ENCODE measurements around the gene VAC14. TPM values are rescaled to one million over a fixed set of nuclear protein-coding genes. Genes with fewer than 3 reads are reported as not detected.

The VAC14 gene
- polyA plus RNA-seq, 3 donors, result 20.7 to 49.4 (median 31.1) TPM

DNA sequence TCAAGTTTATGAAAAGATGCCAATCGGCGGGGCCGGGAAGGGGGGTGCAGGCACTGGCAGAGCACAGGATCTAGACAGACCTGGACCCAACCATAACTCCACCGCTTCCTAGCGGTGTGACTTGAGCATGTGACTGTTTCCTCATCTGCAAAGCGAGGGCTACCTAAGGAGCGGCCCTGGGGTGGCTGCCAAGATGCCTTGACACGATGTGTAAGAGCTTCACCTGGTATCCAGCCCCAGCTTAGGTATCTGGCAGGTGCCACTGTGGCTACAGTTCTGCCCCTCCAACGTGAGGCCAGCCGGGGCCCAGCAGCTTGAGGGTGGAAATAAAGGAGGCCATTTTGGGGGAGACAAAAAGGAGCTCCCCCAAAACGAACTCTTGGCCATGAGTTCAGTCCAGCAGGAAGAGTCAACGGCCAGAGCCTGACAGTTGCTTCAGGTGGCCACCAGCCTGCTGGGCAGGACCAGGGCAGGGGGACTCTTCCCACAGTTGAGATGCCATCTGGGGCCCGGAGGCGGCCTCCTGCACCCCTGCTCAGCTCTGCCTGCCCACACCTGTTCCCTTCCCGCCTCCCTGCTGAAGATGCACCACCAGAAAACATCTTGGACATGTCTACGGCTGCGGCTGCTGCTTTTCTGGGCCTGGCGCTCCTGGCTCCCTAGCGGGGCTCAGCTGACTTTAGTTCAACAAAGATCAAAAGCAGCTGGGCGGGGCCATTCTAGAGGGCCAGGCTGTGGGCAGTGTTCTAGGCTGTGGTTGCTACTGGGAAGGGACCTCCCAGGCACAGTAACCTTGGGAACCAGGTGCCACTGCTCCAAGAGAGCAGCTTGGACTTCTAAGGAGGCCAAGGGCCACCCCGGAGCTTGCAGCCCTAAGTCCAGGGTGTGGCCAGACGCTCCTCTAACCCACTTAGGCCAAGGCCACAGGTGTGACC, 111.7 kb downstream of the VAC14 start:
- H3K9me3 Mint-ChIP-seq, result peaks cover 0 to 4% (median 2%) of the 10 kb centered on the region in 7 donors
- TF ChIP-seq, protein P1, sequence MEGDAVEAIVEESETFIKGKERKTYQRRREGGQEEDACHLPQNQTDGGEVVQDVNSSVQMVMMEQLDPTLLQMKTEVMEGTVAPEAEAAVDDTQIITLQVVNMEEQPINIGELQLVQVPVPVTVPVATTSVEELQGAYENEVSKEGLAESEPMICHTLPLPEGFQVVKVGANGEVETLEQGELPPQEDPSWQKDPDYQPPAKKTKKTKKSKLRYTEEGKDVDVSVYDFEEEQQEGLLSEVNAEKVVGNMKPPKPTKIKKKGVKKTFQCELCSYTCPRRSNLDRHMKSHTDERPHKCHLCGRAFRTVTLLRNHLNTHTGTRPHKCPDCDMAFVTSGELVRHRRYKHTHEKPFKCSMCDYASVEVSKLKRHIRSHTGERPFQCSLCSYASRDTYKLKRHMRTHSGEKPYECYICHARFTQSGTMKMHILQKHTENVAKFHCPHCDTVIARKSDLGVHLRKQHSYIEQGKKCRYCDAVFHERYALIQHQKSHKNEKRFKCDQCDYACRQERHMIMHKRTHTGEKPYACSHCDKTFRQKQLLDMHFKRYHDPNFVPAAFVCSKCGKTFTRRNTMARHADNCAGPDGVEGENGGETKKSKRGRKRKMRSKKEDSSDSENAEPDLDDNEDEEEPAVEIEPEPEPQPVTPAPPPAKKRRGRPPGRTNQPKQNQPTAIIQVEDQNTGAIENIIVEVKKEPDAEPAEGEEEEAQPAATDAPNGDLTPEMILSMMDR (IDR thresholded peaks at IDR 0.05), result no peak
- H3K79me2 ChIP-seq (ENCODE audit: insufficient read depth, low read length), result no peaks in the 10 kb centered on the region
- peaks cover 15 to 44% of the 10 kb centered on the region in 2 donors for H3K36me3 Mint-ChIP-seq
- H3K27me3 ChIP-seq (ENCODE audit: control insufficient read depth in 2 of 2, insufficient read depth in 2 of 2, low read length in 2 of 2), result peaks cover 4 to 20% of the 10 kb centered on the region in 2 donors
- H3K9me3 ChIP-seq (replicated peaks in 1 of 2; ENCODE audit: control insufficient read depth in 1 of 2, insufficient read depth in 1 of 2, low read length in 2 of 2), result no peaks in the 10 kb centered on the region
- DNase-seq, result no peak
- no peak overlapping the region for H3K27ac ChIP-seq (ENCODE audit: low read depth in 1 of 2, low read length in 2 of 2)
- H3K36me3 ChIP-seq (replicated peaks in 1 of 2; ENCODE audit: control insufficient read depth in 1 of 2, insufficient read depth in 2 of 2, low read length in 2 of 2), result peaks cover 8 to 38% of the 10 kb centered on the region in 2 donors
- H3K27ac Mint-ChIP-seq, result no peak overlapping the region
- peaks cover 8% of the 10 kb centered on the region for H3K4me1 Mint-ChIP-seq
- H3K4me3 ChIP-seq (replicated peaks in 1 of 3; ENCODE audit: low read depth in 2 of 3, low read length in 3 of 3), result no peak overlapping the region
- H3K4me2 ChIP-seq (replicated peaks; ENCODE audit: extremely low read depth, low read length, poor library complexity, severe bottlenecking), result no peak overlapping the region
- peaks cover 10% of the 10 kb centered on the region for H4K20me1 ChIP-seq (ENCODE audit: insufficient read depth, low read length)
- H2AFZ ChIP-seq (ENCODE audit: insufficient read depth, low read depth, low read length, poor library complexity, severe bottlenecking), result no peak overlapping the region
- H3K4me3 Mint-ChIP-seq, result no peak overlapping the region
- intact Hi-C loops (cut with micrococcal nuclease), result no loop called here
- 97% methylated on average over 22 of the region's 22 CpGs for WGBS (ENCODE audit: insufficient coverage)
- H3K27me3 Mint-ChIP-seq (ENCODE audit: low read depth in 3 of 3), result peaks cover 15 to 24% (median 16%) of the 10 kb centered on the region in 3 donors
- peaks cover 4 to 10% of the 10 kb centered on the region in 2 donors for H3K4me1 ChIP-seq (ENCODE audit: control insufficient read depth in 1 of 2, insufficient read depth in 2 of 2, low read length in 2 of 2)
- no peak overlapping the region for H3K9ac ChIP-seq (ENCODE audit: insufficient read depth, low read length, poor library complexity, severe bottlenecking)

DNA sequence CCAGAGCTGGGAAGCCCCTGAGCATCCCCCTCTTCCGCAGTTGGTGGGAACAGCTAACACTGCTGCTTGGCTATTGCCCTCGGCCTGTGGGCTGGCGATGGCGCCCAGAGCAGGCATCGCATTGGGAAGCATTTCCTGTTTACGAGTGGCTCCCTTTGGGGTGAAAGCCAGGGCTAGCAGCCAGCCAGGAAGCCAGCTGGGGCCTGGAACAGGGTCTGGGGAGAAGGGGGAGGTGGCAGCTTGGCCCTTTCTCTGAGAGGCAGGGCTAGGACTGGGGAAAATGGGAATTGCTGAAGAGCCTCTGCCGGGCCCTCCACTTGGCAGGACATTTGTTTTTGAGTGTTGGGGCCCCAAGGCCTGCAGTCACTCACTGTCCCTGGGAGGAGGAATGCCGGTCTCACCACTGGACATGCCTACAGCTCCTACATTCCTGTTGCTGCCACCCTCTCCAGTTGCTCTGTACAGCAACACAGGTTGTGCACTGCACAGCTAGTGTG, 112.7 kb downstream of the VAC14 start:
- intact Hi-C loops (cut with micrococcal nuclease), result no loop called here
- H3K79me2 ChIP-seq (ENCODE audit: insufficient read depth, low read length), result no peaks in the 10 kb centered on the region
- 58% methylated on average over 7 of the region's 8 CpGs for WGBS (ENCODE audit: insufficient coverage)
- peaks cover 4 to 10% of the 10 kb centered on the region in 2 donors for H3K4me1 ChIP-seq (ENCODE audit: control insufficient read depth in 1 of 2, insufficient read depth in 2 of 2, low read length in 2 of 2)
- no peak overlapping the region for H3K4me2 ChIP-seq (replicated peaks; ENCODE audit: extremely low read depth, low read length, poor library complexity, severe bottlenecking)
- Mint-ChIP-seq H3K4me1 (peaks cover 8% of the 10 kb centered on the region), H3K9me3 (peaks cover 0 to 4% (median 2%) of the 10 kb centered on the region in 7 donors), H3K27me3 (ENCODE audit: low read depth in 3 of 3) (peaks cover 15 to 28% (median 19%) of the 10 kb centered on the region in 3 donors), H3K4me3 (no peak overlapping the region), H3K36me3 (peaks cover 12 to 40% of the 10 kb centered on the region in 2 donors), H3K27ac (peak overlapping the region in 2 of 7 donors; percentile 61 to 75)
- no peak overlapping the region for H3K9ac ChIP-seq (ENCODE audit: insufficient read depth, low read length, poor library complexity, severe bottlenecking)
- peaks cover 6 to 30% of the 10 kb centered on the region in 2 donors for H3K36me3 ChIP-seq (replicated peaks in 1 of 2; ENCODE audit: control insufficient read depth in 1 of 2, insufficient read depth in 2 of 2, low read length in 2 of 2)
- H4K20me1 ChIP-seq (ENCODE audit: insufficient read depth, low read length), result peaks cover 10% of the 10 kb centered on the region
- H3K9me3 ChIP-seq (replicated peaks in 1 of 2; ENCODE audit: control insufficient read depth in 1 of 2, insufficient read depth in 1 of 2, low read length in 2 of 2), result no peaks in the 10 kb centered on the region
- no peak overlapping the region for H3K27ac ChIP-seq (ENCODE audit: low read depth in 1 of 2, low read length in 2 of 2)
- no peak for DNase-seq
- TF ChIP-seq, protein P1 (IDR thresholded peaks at IDR 0.05), result no peak
- peaks cover 4 to 21% of the 10 kb centered on the region in 2 donors for H3K27me3 ChIP-seq (ENCODE audit: control insufficient read depth in 2 of 2, insufficient read depth in 2 of 2, low read length in 2 of 2)
- H3K4me3 ChIP-seq (replicated peaks in 1 of 3; ENCODE audit: low read depth in 2 of 3, low read length in 3 of 3), result no peak overlapping the region
- H2AFZ ChIP-seq (ENCODE audit: insufficient read depth, low read depth, low read length, poor library complexity, severe bottlenecking), result no peak overlapping the region
